Measurements from ENCODE around the gene MTLN.
"Not testable (repeated sequence)": the region's sequence is repeated elsewhere in the genome, so short reads cannot be mapped to it uniquely, and the experiment has no call there.

Gene MTLN
- 7.9 to 10.6 reads per million in 2 experiments for total RNA-seq

- DNase-seq (ENCODE audit: low read depth), result peak; percentile 59
These were observed at the start of gene MTLN for GRCh38 chr2:110211938-110212858. Gene MTLN, minus strand, starts transcription at chr2:110212547. Its CDS starts 22 bp downstream, at chr2:110212525.

GRCh38 chr2:110261910-110262309 is 49.6 kb upstream of the MTLN start:
- DNase-seq (ENCODE audit: low read depth), result not testable (repeated sequence)

- DNase-seq (ENCODE audit: low read depth), result not testable (repeated sequence)
These were observed 35.9 kb upstream of the MTLN start for GRCh38 chr2:110248081-110248795.

- DNase-seq (ENCODE audit: low read depth), result not testable (repeated sequence)
These were observed 33.4 kb upstream of the MTLN start for GRCh38 chr2:110245488-110246435.

GRCh38 chr2:110243283-110243682 is 30.9 kb upstream of the MTLN start:
- DNase-seq (ENCODE audit: low read depth), result not testable (repeated sequence)

GRCh38 chr2:110234514-110234913 is 22.2 kb upstream of the MTLN start:
- not testable (repeated sequence) for DNase-seq (ENCODE audit: low read depth)

GRCh38 chr2:110229886-110230285 is 17.5 kb upstream of the MTLN start:
- not testable (repeated sequence) for DNase-seq (ENCODE audit: low read depth)

GRCh38 chr2:110222626-110223025 is 10.3 kb upstream of the MTLN start:
- not testable (repeated sequence) for DNase-seq (ENCODE audit: low read depth)

GRCh38 chr2:110221938-110222337 is 9.6 kb upstream of the MTLN start:
- DNase-seq (ENCODE audit: low read depth), result no peak

GRCh38 chr2:110220190-110220564 is 7.8 kb upstream of the MTLN start:
- no peak for DNase-seq (ENCODE audit: low read depth)

GRCh38 chr2:110219496-110220189 is 7.3 kb upstream of the MTLN start:
- DNase-seq (ENCODE audit: low read depth), result no peak

GRCh38 chr2:110218889-110219288 is 6.5 kb upstream of the MTLN start:
- not testable (repeated sequence) for DNase-seq (ENCODE audit: low read depth)

GRCh38 chr2:110216803-110217202 is 4.5 kb upstream of the MTLN start:
- no peak for DNase-seq (ENCODE audit: low read depth)

GRCh38 chr2:110216199-110216598 is 3.9 kb upstream of the MTLN start:
- DNase-seq (ENCODE audit: low read depth), result no peak

- no peak for DNase-seq (ENCODE audit: low read depth)
These were observed 3.3 kb upstream of the MTLN start for GRCh38 chr2:110215566-110216158.

GRCh38 chr2:110215091-110215490 is 2.7 kb upstream of the MTLN start:
- DNase-seq (ENCODE audit: low read depth), result no peak

GRCh38 chr2:110213522-110213921 is 1.2 kb upstream of the MTLN start:
- not testable (repeated sequence) for DNase-seq (ENCODE audit: low read depth)

- no peak for DNase-seq (ENCODE audit: low read depth)
These were observed 6.5 kb downstream of the MTLN start for GRCh38 chr2:110205660-110206455.
